HG03460 (cell line): ENCODE results near the gene KIF19.
"Not testable (repeated sequence)": the region's sequence is repeated elsewhere in the genome, so short reads cannot be mapped to it uniquely, and the experiment has no call there.

Experiments
- ATAC-seq: cut with Tn5 transposase; IDR thresholded peaks from one replicate; pipeline ENCODE4 v1.9.1; 2021; ENCODE audit not compliant: unreplicated experiment

Gene KIF19

GRCh38 chr17:74387365-74388218 lies 61.6 kb downstream of the KIF19 start:
- ATAC-seq: no peak

GRCh38 chr17:74389084-74389753 lies 63.2 kb downstream of the KIF19 start:
- ATAC-seq: no peak

- ATAC-seq: no peak
Measured at GRCh38 chr17:74389937-74390679, 64.1 kb downstream of the KIF19 start.

GRCh38 chr17:74390680-74391653 lies 64.9 kb downstream of the KIF19 start:
- ATAC-seq: no peak

GRCh38 chr17:74391771-74392170 lies 65.7 kb downstream of the KIF19 start:
- no peak for ATAC-seq

- no peak for ATAC-seq
Measured at GRCh38 chr17:74392848-74393247, 66.8 kb downstream of the KIF19 start.

- no peak for ATAC-seq
Measured at GRCh38 chr17:74393346-74393942, 67.4 kb downstream of the KIF19 start.

- no peak for ATAC-seq
Measured at GRCh38 chr17:74394275-74394950, 68.4 kb downstream of the KIF19 start.

GRCh38 chr17:74394977-74395376 lies 69.0 kb downstream of the KIF19 start:
- ATAC-seq: no peak

GRCh38 chr17:74396567-74396966 lies 70.5 kb downstream of the KIF19 start:
- no peak for ATAC-seq

- ATAC-seq: no peak
Measured at GRCh38 chr17:74402048-74402447, 76.0 kb downstream of the KIF19 start.

- no peak for ATAC-seq
Measured at GRCh38 chr17:74403512-74404137, 77.6 kb downstream of the KIF19 start.

- ATAC-seq: no peak
Measured at GRCh38 chr17:74404218-74404617, 78.2 kb downstream of the KIF19 start.

GRCh38 chr17:74404789-74405188 lies 78.8 kb downstream of the KIF19 start:
- no peak for ATAC-seq

- not testable (repeated sequence) for ATAC-seq
Measured at GRCh38 chr17:74405311-74405710, 79.3 kb downstream of the KIF19 start.
